Measurements from ENCODE around the gene PERM1.

PERM1 gene

DNA sequence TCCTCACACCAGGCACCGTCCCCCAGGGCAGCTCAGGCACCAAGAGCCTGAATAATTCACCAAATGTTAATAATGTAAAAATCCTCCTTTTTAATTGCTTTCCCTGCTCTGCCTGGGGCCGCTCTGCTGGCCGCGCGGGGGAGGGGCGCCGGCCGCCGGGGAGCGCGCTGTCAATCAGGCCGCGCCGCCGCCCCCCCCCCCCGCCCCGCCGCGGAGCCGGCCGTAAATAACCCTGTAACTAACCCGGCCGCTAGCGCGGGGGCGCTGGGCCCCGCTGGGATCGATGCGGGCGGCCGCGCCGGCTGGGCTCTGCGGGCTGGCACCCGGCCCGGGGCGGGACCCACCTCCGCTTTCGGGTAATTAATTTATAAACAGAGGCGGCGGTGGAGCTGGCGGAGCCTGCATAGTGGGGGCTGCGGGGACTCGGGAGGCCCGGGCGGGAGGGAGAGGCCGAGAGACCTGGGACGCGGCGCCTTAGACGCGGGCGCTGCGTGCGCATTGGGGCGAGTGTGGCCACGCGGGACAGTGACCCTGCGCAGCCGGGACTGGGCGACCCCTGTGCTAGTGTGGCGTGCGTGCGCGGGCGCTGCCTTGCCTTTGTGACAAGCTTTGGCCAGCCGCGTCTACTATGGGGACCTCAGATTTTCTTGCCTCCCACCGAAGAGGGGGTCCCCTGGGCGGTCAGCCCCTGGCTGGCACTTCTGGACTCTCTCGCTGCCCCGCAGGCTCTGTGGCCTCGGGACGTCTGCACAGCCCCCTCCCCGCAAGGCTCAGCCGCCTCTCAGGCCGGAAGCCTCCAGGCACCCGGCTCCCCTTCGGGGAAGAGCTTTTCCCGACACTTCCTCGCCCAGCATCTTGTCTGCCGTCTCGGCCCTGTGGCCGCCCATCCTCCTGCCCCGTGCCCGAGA is 41.5 kb downstream of the PERM1 start:
- no peak overlapping the region for H2AK5ac ChIP-seq (ENCODE audit: low read length, severe bottlenecking)
- peak overlapping the region; percentile 90 to 99 for H3K18ac ChIP-seq (ENCODE audit: low read depth in 1 of 2, low read length in 2 of 2)
- peak overlapping the region; percentile 96 for H4K91ac ChIP-seq (ENCODE audit: low read length)
- peak overlapping the region in 1 of 2 experiments; percentile 35 for H3K14ac ChIP-seq (ENCODE audit: low read length in 2 of 2)
- no peak overlapping the region for H2BK15ac ChIP-seq (ENCODE audit: low read depth, poor library complexity, severe bottlenecking)
- peak overlapping the region; percentile 74 for H4K8ac ChIP-seq (ENCODE audit: low read length)
- no peaks in the 10 kb centered on the region for H3K79me1 ChIP-seq (replicated peaks; ENCODE audit: low read length, poor library complexity, severe bottlenecking)
- no peaks in the 10 kb centered on the region for H3K9me3 ChIP-seq (ENCODE audit: control insufficient read depth, low read length)
- peak overlapping the region; percentile 45 to 49 for H3K4me3 ChIP-seq (ENCODE audit: insufficient read depth in 1 of 2, low read depth in 1 of 2, low read length in 2 of 2)
- H3K27ac ChIP-seq (ENCODE audit: low read length, poor library complexity, severe bottlenecking) = no peak overlapping the region
- H3K27me3 ChIP-seq (ENCODE audit: control insufficient read depth in 1 of 2, insufficient read depth in 1 of 2, low read length in 2 of 2) = peaks cover 27 to 30% of the 10 kb centered on the region in 2 experiments
- peak overlapping the region; percentile 8 for H2BK120ac ChIP-seq (ENCODE audit: low read depth, low read length)
- H2BK5ac ChIP-seq (ENCODE audit: low read depth, low read length, poor library complexity, severe bottlenecking) = peak overlapping the region; percentile 61
- H2BK12ac ChIP-seq (ENCODE audit: low read length in 2 of 2) = peak overlapping the region; percentile 22 to 99
- H3K23ac ChIP-seq (ENCODE audit: low read length in 2 of 2) = peak overlapping the region in 1 of 2 experiments; percentile 67
- DNase-seq = peak; percentile 71
- H2AFZ ChIP-seq (ENCODE audit: low read depth, low read length) = peak overlapping the region; percentile 39
- H3K9ac ChIP-seq (ENCODE audit: low read length) = no peak overlapping the region
- H3K4me1 ChIP-seq (ENCODE audit: control insufficient read depth, insufficient read depth, low read depth, low read length) = peaks cover 77% of the 10 kb centered on the region
- peak overlapping the region; percentile 83 for H3K4me2 ChIP-seq (ENCODE audit: low read length, poor library complexity, severe bottlenecking)
- peaks cover 4 to 12% of the 10 kb centered on the region in 2 experiments for H3K36me3 ChIP-seq (ENCODE audit: control insufficient read depth in 1 of 2, insufficient read depth in 2 of 2, low read depth in 1 of 2, low read length in 2 of 2)
- peak overlapping the region; percentile 83 to 94 for H3K4ac ChIP-seq (ENCODE audit: low read depth in 1 of 2, low read length in 2 of 2)
- under 1% methylated on average over 72 of the region's 86 CpGs for WGBS

- Histone ChIP-seq H4K91ac (ENCODE audit: low read length) (peak overlapping the region; percentile 23), H3K9ac (ENCODE audit: low read length) (no peak overlapping the region), H3K4ac (ENCODE audit: low read depth in 1 of 2, low read length in 2 of 2) (peak overlapping the region in 1 of 2 experiments; percentile 41), H2BK15ac (ENCODE audit: low read depth, poor library complexity, severe bottlenecking) (no peak overlapping the region), H3K27ac (ENCODE audit: low read length, poor library complexity, severe bottlenecking) (no peak overlapping the region), H2BK12ac (ENCODE audit: low read length in 2 of 2) (peak overlapping the region in 1 of 2 experiments; percentile 69), H3K4me2 (ENCODE audit: low read length, poor library complexity, severe bottlenecking) (peak overlapping the region; percentile 26), H3K14ac (ENCODE audit: low read length in 2 of 2) (peak overlapping the region in 1 of 2 experiments; percentile 86), H2AFZ (ENCODE audit: low read depth, low read length) (no peak overlapping the region), H2BK5ac (ENCODE audit: low read depth, low read length, poor library complexity, severe bottlenecking) (no peak overlapping the region), H2AK5ac (ENCODE audit: low read length, severe bottlenecking) (no peak overlapping the region), H3K4me3 (ENCODE audit: insufficient read depth in 1 of 2, low read depth in 1 of 2, low read length in 2 of 2) (no peak overlapping the region), H3K4me1 (ENCODE audit: control insufficient read depth, insufficient read depth, low read depth, low read length) (peaks cover 76% of the 10 kb centered on the region), H3K9me3 (ENCODE audit: control insufficient read depth, low read length) (no peaks in the 10 kb centered on the region), H3K27me3 (ENCODE audit: control insufficient read depth in 1 of 2, insufficient read depth in 1 of 2, low read length in 2 of 2) (peaks cover 33 to 36% of the 10 kb centered on the region in 2 experiments), H3K23ac (ENCODE audit: low read length in 2 of 2) (no peak overlapping the region), H2BK120ac (ENCODE audit: low read depth, low read length) (no peak overlapping the region), H4K8ac (ENCODE audit: low read length) (no peak overlapping the region), H3K79me1 (replicated peaks; ENCODE audit: low read length, poor library complexity, severe bottlenecking) (no peaks in the 10 kb centered on the region), H3K18ac (ENCODE audit: low read depth in 1 of 2, low read length in 2 of 2) (peak overlapping the region; percentile 23 to 91), H3K36me3 (ENCODE audit: control insufficient read depth in 1 of 2, insufficient read depth in 2 of 2, low read depth in 1 of 2, low read length in 2 of 2) (peaks cover 0 to 5% of the 10 kb centered on the region in 2 experiments)
- 31% methylated on average over 9 of the region's 21 CpGs for WGBS
- no peak for DNase-seq
These were observed 42.3 kb downstream of the PERM1 start for GRCh38 chr1:939511-940106.

DNA sequence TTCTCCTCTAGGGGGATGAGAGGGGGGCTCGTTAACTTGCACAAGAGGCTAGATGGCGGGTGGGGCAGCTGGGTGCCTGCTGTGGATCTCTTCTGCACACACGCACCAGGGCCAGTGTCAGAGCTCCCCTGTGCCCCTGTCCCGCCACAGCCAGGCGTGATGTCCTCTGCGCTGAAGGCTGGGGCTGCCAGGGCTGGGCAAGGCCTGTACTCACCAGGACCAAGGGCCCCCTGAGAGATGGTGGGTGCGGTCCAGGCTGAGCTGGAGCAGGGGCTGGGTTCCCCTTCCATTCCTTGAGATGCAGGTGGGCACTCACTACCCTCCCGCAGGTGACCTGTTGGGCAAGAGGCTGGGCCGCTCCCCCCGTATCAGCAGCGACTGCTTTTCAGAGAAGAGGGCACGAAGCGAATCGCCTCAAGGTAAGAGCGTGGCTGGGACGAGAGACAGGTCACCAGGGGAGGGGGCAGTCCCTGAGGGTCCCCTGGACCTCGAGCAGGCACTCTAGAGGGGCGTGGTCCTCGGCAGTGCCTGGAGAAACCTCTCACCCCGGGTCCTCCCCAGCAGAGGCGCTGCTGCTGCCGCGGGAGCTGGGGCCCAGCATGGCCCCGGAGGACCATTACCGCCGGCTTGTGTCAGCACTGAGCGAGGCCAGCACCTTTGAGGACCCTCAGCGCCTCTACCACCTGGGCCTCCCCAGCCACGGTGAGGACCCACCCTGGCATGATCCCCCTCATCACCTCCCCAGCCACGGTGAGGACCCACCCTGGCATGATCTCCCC is 43.0 kb downstream of the PERM1 start:
- Histone ChIP-seq H3K79me1 (replicated peaks; ENCODE audit: low read length, poor library complexity, severe bottlenecking) (no peaks in the 10 kb centered on the region), H3K9ac (ENCODE audit: low read length) (no peak overlapping the region), H2AFZ (ENCODE audit: low read depth, low read length) (no peak overlapping the region), H3K4ac (ENCODE audit: low read depth in 1 of 2, low read length in 2 of 2) (peak overlapping the region in 1 of 2 experiments; percentile 40), H3K18ac (ENCODE audit: low read depth in 1 of 2, low read length in 2 of 2) (peak overlapping the region in 1 of 2 experiments; percentile 58), H3K36me3 (ENCODE audit: control insufficient read depth in 1 of 2, insufficient read depth in 2 of 2, low read depth in 1 of 2, low read length in 2 of 2) (peaks cover 0 to 4% of the 10 kb centered on the region in 2 experiments), H3K23ac (ENCODE audit: low read length in 2 of 2) (no peak overlapping the region), H2BK120ac (ENCODE audit: low read depth, low read length) (no peak overlapping the region), H2BK12ac (ENCODE audit: low read length in 2 of 2) (peak overlapping the region in 1 of 2 experiments; percentile 69), H3K27ac (ENCODE audit: low read length, poor library complexity, severe bottlenecking) (no peak overlapping the region), H2AK5ac (ENCODE audit: low read length, severe bottlenecking) (no peak overlapping the region), H2BK15ac (ENCODE audit: low read depth, poor library complexity, severe bottlenecking) (no peak overlapping the region), H2BK5ac (ENCODE audit: low read depth, low read length, poor library complexity, severe bottlenecking) (no peak overlapping the region), H3K4me3 (ENCODE audit: insufficient read depth in 1 of 2, low read depth in 1 of 2, low read length in 2 of 2) (no peak overlapping the region), H3K14ac (ENCODE audit: low read length in 2 of 2) (no peak overlapping the region), H4K8ac (ENCODE audit: low read length) (no peak overlapping the region), H3K4me1 (ENCODE audit: control insufficient read depth, insufficient read depth, low read depth, low read length) (peaks cover 70% of the 10 kb centered on the region), H3K27me3 (ENCODE audit: control insufficient read depth in 1 of 2, insufficient read depth in 1 of 2, low read length in 2 of 2) (peaks cover 33 to 36% of the 10 kb centered on the region in 2 experiments), H3K4me2 (ENCODE audit: low read length, poor library complexity, severe bottlenecking) (no peak overlapping the region), H4K91ac (ENCODE audit: low read length) (peak overlapping the region; percentile 9), H3K9me3 (ENCODE audit: control insufficient read depth, low read length) (no peaks in the 10 kb centered on the region)
- DNase-seq = no peak
- WGBS = 40% methylated on average over 30 of the region's 30 CpGs

Data from mesenchymal stem cell (in vitro differentiated cells and primary cell).